Activated naive CD4-positive, alpha-beta T cell treated with anti-CD3 and anti-CD28 coated beads, Interleukin-2, amount 10 ng/mL, durations not matched to agents 5 hours and 36 hours (primary cell): ENCODE data around the gene SNIP1. TPM values are rescaled to one million over a fixed set of nuclear protein-coding genes. Genes with fewer than 3 reads are reported as not detected.

ENCODE experiments used
- microRNA-seq: library from miRNA; unstranded; fragments of <30 nt; microRNA quantifications from one replicate; pipeline ENCODE4 v1.2.0, GENCODE V29; 2022; ENCODE audit warnings: borderline microRNAs expressed, borderline replicate concordance
- total RNA-seq, 2 experiments: library from RNA; stranded (reverse); gene quantifications; one replicate each; pipeline ENCODE4 v1.2.3, GENCODE V29; 2021

Gene SNIP1
- total RNA-seq = 10 to 100 TPM; 21.5 to 21.9 TPM

GRCh38 chr1:37553927-37554808, at the start of gene SNIP1:
SNIP1 (minus strand) TSS chr1:37554293; CDS start chr1:37554229, 64 bp downstream.

DNA sequence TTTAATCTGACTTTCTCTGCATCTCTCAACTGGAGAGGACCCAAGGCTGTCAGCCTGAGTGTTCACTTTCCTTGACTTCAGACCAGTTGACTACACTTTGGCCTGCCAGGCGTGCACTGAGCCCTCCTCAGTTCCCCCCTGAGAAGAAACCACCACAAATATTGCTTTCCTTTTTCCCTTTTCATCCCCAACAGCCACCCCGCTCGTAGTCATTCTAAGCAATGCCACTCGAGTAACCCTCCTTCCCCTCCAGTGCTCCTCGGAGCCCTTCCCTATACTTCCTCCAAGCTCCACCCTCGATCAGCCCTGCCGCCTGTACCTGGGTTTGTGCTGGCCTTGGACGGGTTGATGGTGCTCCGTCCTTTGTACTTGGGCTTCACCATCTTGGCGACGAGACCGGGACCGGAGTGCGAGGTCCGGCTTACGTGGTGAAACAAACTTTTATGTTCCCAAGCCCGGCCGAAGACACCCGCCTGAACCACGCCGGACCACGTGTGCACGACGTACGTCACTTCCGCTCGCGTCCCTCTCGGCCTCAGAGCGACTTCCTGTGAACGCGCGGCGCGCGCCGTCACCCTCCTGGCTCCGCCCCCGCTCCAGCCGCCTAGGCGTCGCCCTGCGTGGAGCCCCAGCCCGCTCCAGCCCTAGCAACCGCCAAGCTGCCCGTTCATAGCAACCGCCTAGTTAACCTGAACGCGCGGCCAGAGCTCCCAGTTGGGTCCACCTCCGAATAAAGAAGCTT, 41.5 kb upstream of the SNIP1 start, which contains the start of gene GNL2:
TSS of gene GNL2 (minus strand) at position 498 of the 742 bp plus-strand sequence. CDS start at position 383, 115 bp downstream.

GRCh38 chr1:37556712-37557196, 2.7 kb upstream of the SNIP1 start, which contains the start of gene DNALI1:
DNALI1 (plus strand) TSS chr1:37556940; CDS start chr1:37556995, 55 bp downstream.

DNA sequence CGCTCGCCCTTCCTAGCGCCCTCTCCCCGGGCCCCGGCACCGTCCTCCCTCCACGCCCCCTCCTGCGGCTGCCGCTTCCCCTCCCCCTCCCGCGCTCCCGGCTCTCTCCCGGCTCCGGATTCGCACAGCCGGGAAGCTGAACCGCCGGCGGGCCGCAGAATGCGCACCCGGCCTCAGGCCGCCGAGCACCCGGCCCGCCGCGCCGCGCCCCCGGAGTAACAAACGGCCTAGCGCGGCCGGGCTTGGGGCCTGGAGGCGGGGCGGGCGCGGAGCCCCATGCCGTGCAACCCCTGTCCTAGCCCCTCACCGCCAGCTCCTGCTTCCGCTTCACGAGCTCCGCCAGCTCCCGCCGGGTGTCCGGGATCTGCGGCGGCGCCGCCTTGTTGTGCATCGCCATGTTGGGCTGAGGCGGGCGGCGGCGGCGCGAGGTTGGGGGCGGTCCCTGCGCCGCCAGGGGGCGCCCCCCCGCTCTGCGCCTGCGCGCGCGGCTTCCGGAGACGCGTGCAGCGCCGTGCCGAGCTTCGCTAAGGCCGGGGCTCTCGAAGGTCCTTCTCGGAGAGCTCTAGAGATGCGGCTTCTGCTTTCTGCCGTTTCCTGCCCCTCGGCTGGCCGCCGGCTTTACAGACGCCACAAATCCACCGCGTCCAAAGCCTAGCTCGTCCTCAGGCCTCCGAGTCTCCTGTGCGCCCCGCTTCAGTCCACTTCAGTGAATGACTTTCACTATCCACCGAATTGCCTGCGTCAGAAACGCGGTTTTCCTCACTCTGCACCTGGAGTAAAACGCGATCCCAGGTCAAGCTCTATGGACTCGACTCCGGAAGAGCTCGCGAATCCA, 39.5 kb downstream of the SNIP1 start, which contains the start of gene MEAF6:
TSS of gene MEAF6 (minus strand) at position 417 of the 835 bp plus-strand sequence. CDS start at position 397, 20 bp downstream.

Small RNAs within 50 kb of the gene (microRNA-seq; reads per million reads assigned to microRNA genes)
- gene MIR5581 = not detected

Other genes with a start within 250 kb of the SNIP1 start
- 10 to 100 TPM; 18.4 to 19.0 TPM for gene ZC3H12A, start 79.7 kb downstream of the SNIP1 start, total RNA-seq
- 10 to 100 TPM; 64.6 to 68.4 TPM for gene MEAF6, start 39.5 kb downstream of the SNIP1 start, total RNA-seq
- gene DNALI1, start 2.6 kb upstream of the SNIP1 start, total RNA-seq = not detected
- gene GNL2, start 41.6 kb upstream of the SNIP1 start, total RNA-seq = 10 to 100 TPM; 49.1 to 49.4 TPM
- gene RSPO1, start 80.6 kb upstream of the SNIP1 start, total RNA-seq = not detected
- 10 to 100 TPM; 54.0 to 54.7 TPM for gene CDCA8, start 138.2 kb upstream of the SNIP1 start, total RNA-seq
- under 1 TPM in 1 of 2 experiments, not detected in 1; 0.10 TPM for gene EPHA10, start 210.8 kb upstream of the SNIP1 start, total RNA-seq
- under 1 TPM; 0.91 to 0.99 TPM for gene MANEAL, start 239.6 kb upstream of the SNIP1 start, total RNA-seq